Activated naive CD4-positive, alpha-beta T cell treated with Interleukin-2 at 50 U/mL for 16 hours (primary cell): Measurements from ENCODE around the gene SMIM9.

ENCODE experiments used
- DNase-seq: peaks from one replicate; pipeline ENCODE4 v3.0.0-alpha.2; 2020

The SMIM9 gene

DNA sequence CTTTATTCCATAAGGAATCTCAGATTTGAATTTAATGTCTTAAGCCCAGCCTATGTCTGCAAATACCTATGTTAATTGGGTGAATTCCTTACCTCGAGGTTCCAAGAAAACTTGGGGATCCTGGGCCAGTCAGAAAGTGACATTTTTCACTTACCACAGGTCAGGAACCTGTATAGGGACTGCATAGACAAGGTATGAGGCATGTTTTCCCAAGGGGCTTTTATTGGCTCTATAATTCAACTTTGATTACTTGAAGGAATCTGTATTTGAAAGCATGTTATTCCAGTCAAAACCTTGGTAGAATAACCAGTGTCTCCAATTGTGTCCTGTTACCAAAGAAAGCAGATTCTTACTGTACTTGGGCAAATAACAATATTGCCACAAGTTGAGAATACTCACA, 20.7 kb downstream of the SMIM9 start:
- DNase-seq = no peak

- DNase-seq = no peak
These were observed 21.9 kb downstream of the SMIM9 start for GRCh38 chrX:154812341-154813101.

DNA sequence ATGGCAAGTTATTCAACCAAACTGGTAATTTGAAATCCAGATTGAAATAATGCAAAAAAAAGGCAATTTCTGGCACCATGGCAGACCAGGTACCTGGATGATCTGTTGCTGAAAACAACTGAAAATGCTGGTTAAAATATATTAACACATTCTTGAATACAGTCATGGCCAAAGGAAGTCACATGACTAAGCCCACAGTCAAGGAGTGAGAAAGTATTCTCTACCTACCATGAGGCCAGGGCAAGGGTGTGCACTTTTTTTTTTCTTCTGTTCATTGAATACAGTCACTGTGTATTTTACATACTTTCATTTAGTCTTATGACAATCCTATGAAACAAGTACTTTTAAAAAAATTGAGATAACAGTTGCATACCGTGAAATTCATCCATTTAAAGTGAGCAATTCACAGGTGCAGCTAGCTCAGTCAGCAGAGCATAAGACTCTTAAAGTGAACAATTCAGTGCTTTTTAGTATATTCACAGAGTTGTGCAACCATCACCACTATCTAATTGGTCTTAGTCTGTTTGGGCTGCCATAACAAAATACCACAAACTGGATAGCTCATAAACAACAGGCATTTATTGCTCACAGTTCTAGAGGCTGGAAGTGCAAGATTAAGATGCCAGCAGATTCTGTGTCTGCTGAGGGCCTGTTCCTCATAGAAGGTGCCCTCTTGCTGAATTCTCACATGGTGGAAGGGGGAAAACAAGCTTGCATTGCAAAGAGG, 24.4 kb downstream of the SMIM9 start:
- DNase-seq = no peak

DNA sequence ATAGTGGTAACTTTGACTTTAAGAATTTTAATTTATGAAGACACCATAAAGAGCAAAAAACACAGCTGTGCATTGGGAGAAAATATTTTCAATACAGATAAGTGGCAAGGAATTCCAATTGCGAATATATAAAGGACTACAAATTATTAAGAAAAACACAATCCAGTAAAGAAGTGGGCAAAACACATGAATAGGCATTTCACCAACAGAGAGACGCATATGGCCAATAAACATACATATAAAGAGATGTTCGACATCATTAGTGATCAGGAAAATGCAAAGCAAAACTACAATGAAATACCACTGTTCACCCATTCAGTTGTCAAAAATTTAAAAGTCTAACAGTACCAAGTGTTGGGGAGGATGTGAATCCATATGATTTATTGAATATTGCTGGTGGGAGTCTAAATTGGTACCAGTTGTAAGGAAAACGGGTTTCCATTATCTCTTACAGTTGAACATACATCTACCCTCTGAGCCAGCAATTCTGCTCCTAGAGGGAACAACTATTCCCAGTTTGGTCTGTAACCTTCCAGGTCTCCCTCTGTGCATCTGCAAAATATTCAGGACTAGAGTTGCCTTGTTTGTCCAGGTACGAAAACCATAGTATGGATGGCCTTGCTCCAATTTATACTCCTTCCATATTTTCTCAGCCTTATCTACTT, 27.5 kb downstream of the SMIM9 start:
- DNase-seq = no peak

GRCh38 chrX:154805696-154806091, 28.8 kb downstream of the SMIM9 start:
- DNase-seq = no peak

DNA sequence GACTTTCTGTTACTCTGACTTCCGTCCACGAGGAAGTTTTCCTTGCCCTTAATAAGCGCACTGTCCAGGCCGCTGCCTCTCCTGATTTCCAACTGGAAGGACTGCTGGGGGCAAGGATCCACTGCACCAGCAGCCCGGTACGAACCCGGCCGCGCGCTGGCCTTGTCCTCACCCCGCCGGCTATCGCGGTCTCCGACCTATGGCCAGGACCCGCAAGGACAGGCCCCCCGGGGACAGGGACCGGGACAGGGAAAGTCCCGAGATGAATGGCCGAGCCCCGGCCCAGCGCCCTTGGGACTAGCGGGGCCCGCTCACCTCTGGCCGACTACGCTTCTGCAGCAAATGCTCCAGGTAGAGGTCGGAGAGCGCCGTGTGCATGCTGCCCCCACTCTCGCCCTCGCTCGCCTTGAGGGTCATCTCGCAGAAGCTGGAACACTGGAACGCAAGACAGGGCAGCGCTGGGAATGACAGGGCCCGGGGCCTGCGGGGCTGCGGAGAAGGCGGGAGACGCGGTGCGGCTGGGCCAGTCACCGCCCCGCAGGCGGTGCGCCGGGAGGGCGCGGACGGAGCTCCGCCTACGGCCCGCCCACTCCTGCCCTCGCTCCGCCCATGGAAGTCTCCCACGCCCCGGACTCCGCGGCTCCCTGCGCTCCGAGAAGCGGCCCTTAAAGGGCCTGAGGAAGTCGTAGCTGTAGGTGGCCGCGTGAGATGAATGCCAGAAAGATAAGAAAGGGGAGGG, 29.3 kb downstream of the SMIM9 start, which contains the start of gene MPP1:
MPP1 (minus strand) TSS at position 529 of the 739 bp plus-strand sequence; CDS start at position 417, 112 bp downstream.
- DNase-seq = peak; percentile 70

DNA sequence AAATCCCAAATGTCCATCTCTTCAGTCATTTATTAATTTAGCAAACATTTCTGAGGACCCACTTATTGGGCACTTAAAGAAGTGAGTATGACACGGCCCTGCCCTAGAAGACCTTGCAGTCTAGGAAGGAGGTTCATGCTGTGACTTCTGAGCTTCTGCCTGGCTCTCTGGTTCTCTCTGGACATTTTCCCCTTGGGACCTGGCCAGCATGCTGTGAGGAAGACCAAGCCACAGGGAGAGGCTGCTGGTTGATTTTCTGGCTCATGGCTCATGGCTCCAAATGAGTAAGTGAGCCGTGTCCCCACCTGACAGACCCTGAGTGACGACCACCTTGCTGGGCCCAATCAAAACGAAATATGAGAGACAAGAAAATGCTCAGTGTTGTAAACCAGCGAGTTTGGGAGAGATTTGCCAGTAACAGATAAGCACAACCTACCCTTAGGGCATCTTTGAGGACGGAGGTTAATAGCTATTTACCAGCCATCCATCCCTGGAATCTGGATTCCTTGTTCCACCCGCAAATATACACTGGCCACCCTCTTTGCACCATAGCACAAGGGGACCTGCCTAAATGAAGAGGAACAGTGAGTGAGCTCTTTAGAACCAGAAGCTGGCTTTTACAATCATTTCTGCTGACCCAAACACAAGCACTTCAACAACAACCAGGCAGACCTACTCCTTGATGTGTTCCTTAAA, 30.1 kb downstream of the SMIM9 start:
- DNase-seq = no peak

- DNase-seq = no peak
These were observed 31.5 kb downstream of the SMIM9 start for GRCh38 chrX:154802947-154803346.

- no peak for DNase-seq
These were observed 33.8 kb downstream of the SMIM9 start for GRCh38 chrX:154800478-154801210.

GRCh38 chrX:154799556-154800348, 34.7 kb downstream of the SMIM9 start:
- DNase-seq = no peak

DNA sequence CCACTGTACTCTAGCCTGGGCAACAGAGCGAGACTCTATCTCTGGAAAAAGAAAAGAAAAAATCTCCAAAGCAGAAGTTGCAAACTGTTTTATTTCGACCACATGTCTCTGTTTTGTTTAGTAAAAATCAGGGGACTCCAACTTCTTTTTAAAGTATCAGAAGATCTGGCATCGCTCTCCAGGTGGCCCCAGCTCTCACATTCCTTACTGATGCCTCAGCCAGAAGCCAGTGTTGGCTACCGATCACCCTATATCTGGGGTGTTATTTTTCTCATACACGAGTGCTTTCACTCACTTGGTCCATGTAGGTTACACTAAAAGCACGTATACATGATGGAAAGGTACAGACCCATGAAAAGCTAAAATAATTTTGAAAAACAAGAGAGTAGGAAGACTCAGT, 37.5 kb downstream of the SMIM9 start:
- DNase-seq = no peak

DNA sequence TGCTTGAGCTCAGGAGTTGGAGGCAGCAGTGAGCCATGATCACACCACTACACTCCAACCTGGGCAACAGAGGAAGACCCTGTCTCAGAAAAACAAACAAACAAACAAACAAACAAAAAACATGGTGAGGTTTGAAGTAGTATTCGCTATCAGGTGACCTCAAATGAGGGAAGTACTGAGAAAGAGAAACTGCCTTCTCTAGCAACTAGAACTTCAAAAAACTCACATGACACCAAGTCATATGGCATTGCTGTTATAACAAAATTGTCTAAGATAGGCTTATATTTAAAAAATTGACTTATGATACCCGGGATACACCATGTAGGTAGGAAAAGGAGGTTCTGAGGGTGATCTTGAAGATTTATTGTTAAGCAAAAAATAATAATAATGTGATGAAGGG, 39.4 kb downstream of the SMIM9 start:
- no peak for DNase-seq

- no peak for DNase-seq
These were observed 41.2 kb downstream of the SMIM9 start for GRCh38 chrX:154793084-154793795.

DNA sequence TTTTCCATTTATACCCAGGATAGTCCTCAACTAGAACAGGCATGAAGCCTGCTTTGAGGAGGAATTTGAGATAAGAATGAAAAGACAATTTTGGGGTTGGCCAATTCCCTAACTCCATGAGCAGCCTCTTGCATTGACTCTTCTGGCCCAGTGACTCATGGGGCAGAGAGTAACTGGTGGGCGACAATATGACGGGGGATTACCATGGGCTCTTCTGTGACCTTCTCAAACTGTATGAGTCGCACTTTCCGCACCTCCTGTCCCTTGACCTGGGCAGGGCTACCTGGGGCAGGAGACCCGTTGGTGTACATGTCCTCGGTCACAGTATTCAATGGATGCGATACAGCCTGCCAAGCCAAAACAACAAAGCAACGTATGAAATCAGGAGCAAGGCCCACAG, 42.5 kb downstream of the SMIM9 start:
- DNase-seq = no peak

- no peak for DNase-seq
These were observed 43.0 kb downstream of the SMIM9 start for GRCh38 chrX:154791467-154791866.

GRCh38 chrX:154785716-154786115, 48.7 kb downstream of the SMIM9 start:
- no peak for DNase-seq

DNA sequence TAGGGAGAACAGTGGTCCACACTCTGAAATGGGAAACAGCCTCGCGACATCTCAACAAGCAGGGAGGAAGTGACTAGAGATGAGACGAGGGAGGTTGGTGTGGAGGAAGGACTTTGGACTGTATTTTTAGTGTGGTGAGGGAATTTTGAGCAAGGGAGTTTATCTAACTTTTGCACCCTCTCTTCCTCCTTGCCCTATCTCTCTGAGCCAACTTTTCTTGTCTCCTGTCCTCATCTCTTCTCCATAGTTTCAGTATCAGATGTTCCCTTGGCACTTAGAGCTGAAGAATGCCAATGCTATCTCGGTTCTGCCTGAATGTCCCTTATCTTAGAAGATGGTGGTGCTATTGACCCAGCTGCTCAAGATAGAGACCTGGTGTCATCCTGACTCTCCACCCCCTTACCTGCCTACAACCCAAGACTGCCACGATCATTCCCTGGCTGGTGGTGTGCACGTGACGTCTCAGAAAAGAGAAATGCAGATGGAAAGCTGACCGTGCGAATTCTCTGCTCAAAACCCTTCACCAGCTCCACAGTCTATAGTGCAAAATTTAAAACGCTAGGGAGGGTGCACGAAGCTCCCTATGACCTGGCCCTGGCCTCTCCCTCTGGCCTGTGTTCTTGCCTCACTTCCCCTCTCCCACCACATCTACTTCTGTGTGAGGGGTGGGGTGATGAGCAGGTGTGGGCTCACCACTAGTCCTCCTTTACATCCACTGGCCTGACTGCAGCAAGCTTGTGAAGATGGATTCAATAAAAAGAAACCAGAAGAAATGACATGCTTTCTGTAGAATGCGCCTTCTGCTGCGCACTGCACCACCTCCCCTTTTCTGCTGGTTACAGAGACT, 50.1 kb downstream of the SMIM9 start:
- no peak for DNase-seq

GRCh38 chrX:154780968-154781367, 53.5 kb downstream of the SMIM9 start:
- no peak for DNase-seq

DNA sequence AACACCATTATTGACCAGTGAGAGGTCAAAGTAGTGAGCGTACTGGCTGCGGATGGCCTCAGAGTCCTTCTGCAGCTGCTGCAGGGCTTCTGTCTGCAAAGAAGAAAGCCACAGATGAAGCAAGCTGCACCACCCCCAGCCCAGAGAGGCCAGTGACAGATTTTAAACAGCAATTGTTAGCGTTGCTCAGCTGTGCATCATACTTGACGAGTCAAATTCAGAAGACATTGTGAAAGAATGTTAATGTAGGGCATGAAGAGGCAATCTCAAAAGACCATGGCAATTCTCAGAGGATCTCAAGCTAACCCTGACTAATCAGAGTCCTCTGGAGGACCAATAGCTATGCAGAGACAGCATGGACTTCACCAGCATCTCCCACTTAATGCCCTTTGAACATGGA, 55.2 kb downstream of the SMIM9 start:
- no peak for DNase-seq
